ENCODE data around the gene B3GNT9. TPM values are rescaled to one million over a fixed set of nuclear protein-coding genes. Genes with fewer than 3 reads are reported as not detected.

B3GNT9 gene
- total RNA-seq, 1 donor from 2014 or later: 1.0 TPM

DNA sequence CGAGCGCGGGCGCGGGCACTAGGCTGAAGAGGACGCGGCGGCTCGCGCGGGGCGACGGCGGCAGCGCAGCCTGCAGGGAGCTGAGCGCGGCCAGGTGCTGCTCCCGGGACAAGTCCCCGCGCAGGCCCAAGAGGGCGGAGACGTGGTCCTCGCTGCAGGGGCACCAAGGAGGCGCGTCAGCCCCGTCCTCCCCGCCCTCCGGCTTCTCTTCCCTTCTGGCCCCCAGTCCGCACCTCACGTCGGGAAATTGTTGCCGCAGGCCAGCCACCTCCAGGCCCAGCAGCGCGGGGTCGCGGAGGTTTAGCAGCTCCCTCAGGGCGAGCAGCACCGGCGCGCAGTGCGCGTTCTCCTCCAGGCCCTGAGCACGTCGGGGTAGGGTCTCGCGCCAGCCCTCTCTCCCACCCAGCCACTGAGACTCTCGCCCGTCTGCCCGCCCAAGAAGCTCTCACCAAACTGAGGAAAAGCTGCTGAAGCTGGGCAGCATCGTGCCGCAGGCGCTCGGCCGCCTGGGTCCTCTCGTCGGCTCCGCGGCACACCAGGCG is 33.7 kb upstream of the B3GNT9 start:
- TF ChIP-seq, protein P1, sequence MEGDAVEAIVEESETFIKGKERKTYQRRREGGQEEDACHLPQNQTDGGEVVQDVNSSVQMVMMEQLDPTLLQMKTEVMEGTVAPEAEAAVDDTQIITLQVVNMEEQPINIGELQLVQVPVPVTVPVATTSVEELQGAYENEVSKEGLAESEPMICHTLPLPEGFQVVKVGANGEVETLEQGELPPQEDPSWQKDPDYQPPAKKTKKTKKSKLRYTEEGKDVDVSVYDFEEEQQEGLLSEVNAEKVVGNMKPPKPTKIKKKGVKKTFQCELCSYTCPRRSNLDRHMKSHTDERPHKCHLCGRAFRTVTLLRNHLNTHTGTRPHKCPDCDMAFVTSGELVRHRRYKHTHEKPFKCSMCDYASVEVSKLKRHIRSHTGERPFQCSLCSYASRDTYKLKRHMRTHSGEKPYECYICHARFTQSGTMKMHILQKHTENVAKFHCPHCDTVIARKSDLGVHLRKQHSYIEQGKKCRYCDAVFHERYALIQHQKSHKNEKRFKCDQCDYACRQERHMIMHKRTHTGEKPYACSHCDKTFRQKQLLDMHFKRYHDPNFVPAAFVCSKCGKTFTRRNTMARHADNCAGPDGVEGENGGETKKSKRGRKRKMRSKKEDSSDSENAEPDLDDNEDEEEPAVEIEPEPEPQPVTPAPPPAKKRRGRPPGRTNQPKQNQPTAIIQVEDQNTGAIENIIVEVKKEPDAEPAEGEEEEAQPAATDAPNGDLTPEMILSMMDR (IDR thresholded peaks at IDR 0.05; ENCODE audit: partially characterized antibody, unreplicated experiment): no peak
- peaks cover 6% of the 10 kb centered on the region for H3K4me1 Mint-ChIP-seq (ENCODE audit: low read depth, unreplicated experiment)
- peak; percentile 51 for DNase-seq
- peak overlapping the region; percentile 71 for H3K4me3 Mint-ChIP-seq (ENCODE audit: unreplicated experiment)
- H3K27me3 Mint-ChIP-seq (ENCODE audit: unreplicated experiment): peaks cover 3% of the 10 kb centered on the region
- no peak overlapping the region for H3K27ac Mint-ChIP-seq (ENCODE audit: unreplicated experiment)
- no peaks in the 10 kb centered on the region for H3K36me3 Mint-ChIP-seq (ENCODE audit: unreplicated experiment)
- H3K9me3 Mint-ChIP-seq (ENCODE audit: unreplicated experiment): peaks cover 7% of the 10 kb centered on the region

DNA sequence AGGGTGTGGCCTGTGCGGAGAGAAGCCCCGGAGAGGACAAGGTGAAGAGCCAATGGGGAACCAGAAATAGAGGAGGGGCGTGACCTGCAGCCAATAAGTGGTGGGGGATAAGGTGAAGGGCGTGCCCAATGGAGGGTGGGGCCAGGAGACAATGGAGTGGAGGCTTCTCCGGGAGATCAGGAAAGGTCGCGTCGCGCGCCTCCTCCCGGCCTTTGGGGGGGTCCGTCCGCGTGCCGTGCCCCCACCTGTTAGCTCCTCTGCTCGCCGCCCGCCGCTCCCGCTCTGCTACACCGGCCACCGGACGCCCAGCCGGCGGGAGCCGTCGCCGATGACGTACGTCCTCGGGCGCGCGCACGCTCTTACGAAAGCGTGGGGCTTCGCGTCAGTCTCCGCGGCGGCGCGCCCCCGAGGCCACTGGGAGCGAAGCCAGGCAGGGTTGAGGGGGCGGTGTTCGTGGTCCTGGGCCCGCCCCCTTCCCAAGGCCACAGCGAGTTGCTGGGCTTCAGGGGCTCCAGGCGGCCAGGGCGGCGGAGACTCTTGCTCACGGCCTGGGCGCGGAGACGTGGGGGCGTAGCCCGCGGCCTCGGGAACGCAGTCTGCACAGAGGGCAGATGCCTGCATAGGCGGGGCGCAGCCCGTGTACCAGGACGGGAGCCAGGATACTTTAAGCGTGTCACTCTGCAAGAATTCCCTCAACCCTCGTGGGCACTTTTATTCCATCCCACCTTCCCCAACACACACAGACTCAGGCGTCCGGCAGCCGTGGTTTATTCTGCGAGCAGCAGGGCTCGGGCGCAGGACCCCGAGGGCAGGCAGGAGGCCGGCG is 33.0 kb upstream of the B3GNT9 start, which contains the start of gene MATCAP1:
TSS of gene MATCAP1 (minus strand) at position 337 of the 826 bp plus-strand sequence. CDS start 3,353 bp downstream, outside the sequence.
- DNase-seq: peak; percentile 98
- H3K4me3 Mint-ChIP-seq (ENCODE audit: unreplicated experiment): peak within 1 kb of the TSS; percentile 71
- peaks cover 4% of the 10 kb centered on the region for H3K27me3 Mint-ChIP-seq (ENCODE audit: unreplicated experiment)

DNA sequence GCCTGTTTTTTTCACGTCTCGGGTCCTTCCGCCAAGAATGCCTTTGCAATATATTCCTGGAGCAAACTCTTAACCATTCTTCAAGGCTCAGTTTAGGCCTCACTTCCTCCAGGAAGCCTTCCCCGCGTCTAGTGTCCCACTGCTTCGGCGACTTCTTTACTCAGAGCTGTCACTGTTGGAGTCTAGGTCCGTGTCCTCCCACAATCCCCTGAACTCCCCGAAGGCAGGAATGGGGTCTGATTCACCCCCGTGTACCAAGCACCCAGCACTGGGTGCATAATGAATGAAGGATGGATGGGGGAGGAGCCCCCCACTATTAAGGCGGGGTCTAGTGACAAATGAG is 32.5 kb upstream of the B3GNT9 start:
- TF ChIP-seq, protein P1 (IDR thresholded peaks at IDR 0.05; ENCODE audit: partially characterized antibody, unreplicated experiment): no peak
- peaks cover 5% of the 10 kb centered on the region for H3K9me3 Mint-ChIP-seq (ENCODE audit: unreplicated experiment)
- H3K27me3 Mint-ChIP-seq (ENCODE audit: unreplicated experiment): peaks cover 8% of the 10 kb centered on the region
- no peak overlapping the region for H3K4me3 Mint-ChIP-seq (ENCODE audit: unreplicated experiment)
- H3K36me3 Mint-ChIP-seq (ENCODE audit: unreplicated experiment): no peaks in the 10 kb centered on the region
- no peak for DNase-seq
- peaks cover 12% of the 10 kb centered on the region for H3K4me1 Mint-ChIP-seq (ENCODE audit: low read depth, unreplicated experiment)
- H3K27ac Mint-ChIP-seq (ENCODE audit: unreplicated experiment): no peak overlapping the region

More for the DNA sequence above, 33.0 kb upstream of the B3GNT9 start, which contains the start of gene MATCAP1:
- Mint-ChIP-seq H3K36me3 (ENCODE audit: unreplicated experiment) (no peaks in the 10 kb centered on the region), H3K9me3 (ENCODE audit: unreplicated experiment) (peaks cover 5% of the 10 kb centered on the region), H3K27ac (ENCODE audit: unreplicated experiment) (no peak within 1 kb of the TSS), H3K4me1 (ENCODE audit: low read depth, unreplicated experiment) (peaks cover 8% of the 10 kb centered on the region)
- TF ChIP-seq, protein P1 (IDR thresholded peaks at IDR 0.05; ENCODE audit: partially characterized antibody, unreplicated experiment): no peak

DNA sequence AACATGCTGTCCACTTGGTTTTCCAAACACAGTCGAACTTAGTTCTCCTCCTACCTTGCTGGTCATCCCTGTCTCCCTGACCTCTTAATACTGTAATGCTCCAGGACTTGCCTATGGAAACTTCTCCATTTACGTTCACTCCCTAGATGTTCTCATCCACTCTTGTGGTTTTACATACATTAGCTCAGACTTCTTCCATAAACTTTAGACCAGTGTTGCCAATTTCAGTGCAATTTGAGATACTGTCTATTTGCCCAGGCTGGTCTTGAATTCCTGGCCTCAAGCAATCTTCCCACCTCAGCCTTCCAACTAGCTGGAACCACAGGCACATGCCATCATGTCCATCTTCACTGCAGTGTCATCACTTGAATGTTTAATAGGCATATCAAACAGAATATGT is 31.5 kb upstream of the B3GNT9 start:
- H3K9me3 Mint-ChIP-seq (ENCODE audit: unreplicated experiment): peaks cover 10% of the 10 kb centered on the region
- no peak overlapping the region for H3K4me3 Mint-ChIP-seq (ENCODE audit: unreplicated experiment)
- TF ChIP-seq, protein P1 (IDR thresholded peaks at IDR 0.05; ENCODE audit: partially characterized antibody, unreplicated experiment): no peak
- no peaks in the 10 kb centered on the region for H3K36me3 Mint-ChIP-seq (ENCODE audit: unreplicated experiment)
- no peak overlapping the region for H3K27ac Mint-ChIP-seq (ENCODE audit: unreplicated experiment)
- peaks cover 12% of the 10 kb centered on the region for H3K4me1 Mint-ChIP-seq (ENCODE audit: low read depth, unreplicated experiment)
- DNase-seq: no peak
- peaks cover 10% of the 10 kb centered on the region for H3K27me3 Mint-ChIP-seq (ENCODE audit: unreplicated experiment)

DNA sequence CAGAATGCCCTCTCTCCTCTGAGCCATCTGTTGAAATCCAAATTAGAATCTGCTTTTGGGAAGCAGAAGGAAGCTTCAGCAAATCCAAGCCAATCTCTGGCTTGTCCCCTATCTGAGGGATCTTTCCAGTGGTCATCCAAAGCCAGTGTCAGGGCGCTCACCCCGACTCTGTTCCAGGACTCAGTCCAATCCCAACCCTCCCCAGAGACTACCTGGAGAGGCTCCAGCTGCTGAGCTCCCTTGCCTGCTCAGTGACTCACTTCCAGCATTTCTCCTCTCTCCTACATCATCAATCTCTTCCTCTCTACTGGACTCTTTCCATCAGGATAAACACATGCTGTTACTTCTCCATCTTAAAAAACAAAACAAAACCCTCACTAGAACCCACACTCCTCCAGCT is 30.5 kb upstream of the B3GNT9 start:
- Mint-ChIP-seq H3K9me3 (ENCODE audit: unreplicated experiment) (peaks cover 14% of the 10 kb centered on the region), H3K27ac (ENCODE audit: unreplicated experiment) (no peak overlapping the region), H3K4me3 (ENCODE audit: unreplicated experiment) (no peak overlapping the region), H3K4me1 (ENCODE audit: low read depth, unreplicated experiment) (peaks cover 15% of the 10 kb centered on the region), H3K36me3 (ENCODE audit: unreplicated experiment) (peaks cover 5% of the 10 kb centered on the region), H3K27me3 (ENCODE audit: unreplicated experiment) (peaks cover 14% of the 10 kb centered on the region)
- DNase-seq: no peak
- TF ChIP-seq, protein P1 (IDR thresholded peaks at IDR 0.05; ENCODE audit: partially characterized antibody, unreplicated experiment): no peak
